Tibial artery (tissue), 4 donors: ENCODE measurements around the gene TRMT13.
A peak's percentile ranks its signal among the peaks of the same experiment; 100 is the strongest.

Source experiments
- DNase-seq, 2 donors: peaks; one replicate each; pipeline ENCODE4 v3.0.0-alpha.2; 2019
- H3K27ac ChIP-seq, 2 donors: fragments of 200-600 bp; sonication (generic) in 1 of 2; 1 replicate in 1 of 2; 2 replicates in 1 of 2; pipeline ENCODE4 v1.5.1; 2018 to 2019; ENCODE audit warnings: mild to moderate bottlenecking in 1 of 2
- H3K27me3 ChIP-seq, 2 donors: fragments of 200-600 bp; sonication (generic) in 1 of 2; one replicate each; pipeline versions ENCODE4 v1.5.1 to v1.6.0; 2016 to 2019
- H3K36me3 ChIP-seq, 3 donors: fragments of 200-600 bp; sonication (generic) in 2 of 3; one replicate each; pipeline ENCODE4 v1.5.1; 2016 to 2019; ENCODE audit warnings: mild to moderate bottlenecking in 2 of 3
- H3K4me1 ChIP-seq, 4 donors: fragments of 200-600 bp; sonication (generic) in 2 of 4; 1 replicate in 3 of 4; 2 replicates in 1 of 4; pipeline ENCODE4 v1.5.1; 2016 to 2019
- H3K4me3 ChIP-seq, 2 donors: fragments of 200-600 bp; sonication (generic) in 1 of 2; 1 replicate in 1 of 2; 2 replicates in 1 of 2; pipeline ENCODE4 v1.5.1; 2018 to 2019; ENCODE audit warnings: mild to moderate bottlenecking in 2 of 2
- H3K9me3 ChIP-seq, 3 donors: fragments of 200-600 bp; sonication (generic) in 1 of 3; one replicate each; pipeline ENCODE4 v1.5.1; 2016 to 2019
- CTCF ChIP-seq, 2 experiments: fragments of 200-600 bp in 1 of 2; fragments of 450-650 bp in 1 of 2; IDR thresholded peaks; one replicate each; pipeline ENCODE4 v1.5.1; 2017 to 2019; ENCODE audit warnings: antibody characterized with exemption in 2 of 2, mild to moderate bottlenecking in 1 of 2, moderate library complexity in 1 of 2
- intact Hi-C: fragments of 100-400 bp; cut with DNase I; formaldehyde crosslinking; loops from one replicate; pipeline ENCODE4 v1.15.0; 2023; ENCODE audit warnings: low total_unique reads

Gene TRMT13

GRCh38 chr1:100130552-100131077 is 2.3 kb upstream of the TRMT13 start:
- H3K27me3 ChIP-seq: no peaks in the 10 kb centered on the region
- no peaks in the 10 kb centered on the region for H3K36me3 ChIP-seq
- DNase-seq: no peak
- no peak for TF ChIP-seq CTCF (IDR thresholded peaks at IDR 0.05)
- H3K4me1 ChIP-seq: peaks cover 0 to 26% (median 17%) of the 10 kb centered on the region in 4 donors
- intact Hi-C loops: no loop called here
- no peak overlapping the region for H3K27ac ChIP-seq
- no peaks in the 10 kb centered on the region for H3K9me3 ChIP-seq
- no peak overlapping the region for H3K4me3 ChIP-seq

GRCh38 chr1:100131623-100132022 is 1.3 kb upstream of the TRMT13 start:
- intact Hi-C loops: no loop called here
- no peak for DNase-seq
- H3K36me3 ChIP-seq: no peaks in the 10 kb centered on the region
- H3K27ac ChIP-seq: no peak overlapping the region
- peak overlapping the region; percentile 67 to 90 for H3K4me3 ChIP-seq
- no peaks in the 10 kb centered on the region for H3K9me3 ChIP-seq
- no peak for TF ChIP-seq CTCF (IDR thresholded peaks at IDR 0.05)
- peaks cover 0 to 26% (median 17%) of the 10 kb centered on the region in 4 donors for H3K4me1 ChIP-seq
- no peaks in the 10 kb centered on the region for H3K27me3 ChIP-seq

- H3K9me3 ChIP-seq: no peaks in the 10 kb centered on the region
- peaks cover 24 to 31% (median 29%) of the 10 kb centered on the region in 3 donors for H3K36me3 ChIP-seq
- TF ChIP-seq CTCF (IDR thresholded peaks at IDR 0.05): no peak
- no peak for DNase-seq
- intact Hi-C loops: no loop called here
- no peaks in the 10 kb centered on the region for H3K27me3 ChIP-seq
- H3K4me1 ChIP-seq: peaks cover 0 to 26% (median 17%) of the 10 kb centered on the region in 4 donors
- H3K27ac ChIP-seq: no peak overlapping the region
- no peak overlapping the region for H3K4me3 ChIP-seq
These were observed 1.9 kb downstream of the TRMT13 start for GRCh38 chr1:100134872-100135271.

- H3K36me3 ChIP-seq: peaks cover 51 to 58% (median 56%) of the 10 kb centered on the region in 3 donors
- no peaks in the 10 kb centered on the region for H3K9me3 ChIP-seq
- DNase-seq: no peak
- no peak for TF ChIP-seq CTCF (IDR thresholded peaks at IDR 0.05)
- peaks cover 0 to 18% (median 9%) of the 10 kb centered on the region in 4 donors for H3K4me1 ChIP-seq
- intact Hi-C loops: no loop called here
- no peaks in the 10 kb centered on the region for H3K27me3 ChIP-seq
- no peak overlapping the region for H3K27ac ChIP-seq
- H3K4me3 ChIP-seq: no peak overlapping the region
These were observed 4.6 kb downstream of the TRMT13 start for GRCh38 chr1:100137602-100138001.

- no peak for DNase-seq
- intact Hi-C loops: loop anchor here (10.0 kb wide), 1 partner anchor 84 kb away; no protein-coding TSS in a partner anchor
- H3K27me3 ChIP-seq: no peaks in the 10 kb centered on the region
- H3K9me3 ChIP-seq: no peaks in the 10 kb centered on the region
- TF ChIP-seq CTCF (IDR thresholded peaks at IDR 0.05): no peak
- H3K4me1 ChIP-seq: no peaks in the 10 kb centered on the region
- no peak overlapping the region for H3K27ac ChIP-seq
- no peak overlapping the region for H3K4me3 ChIP-seq
- peaks cover 83 to 92% (median 88%) of the 10 kb centered on the region in 3 donors for H3K36me3 ChIP-seq
These were observed 8.2 kb downstream of the TRMT13 start for GRCh38 chr1:100141192-100141591.
